ENCODE results near the gene KIF5B. TPM values are rescaled to one million over a fixed set of nuclear protein-coding genes. Genes with fewer than 3 reads are reported as not detected.

Gene KIF5B
- total and polyA plus RNA-seq, 7 donors = 42.6 to 270 (median 199) TPM

GRCh38 chr10:32084185-32084851 is 28.1 kb upstream of the KIF5B start:
- TF ChIP-seq EP300 (IDR thresholded peaks at IDR 0.05) (no peak), POLR2A (IDR thresholded peaks at IDR 0.05) (no peak), POLR2AphosphoS5 (IDR thresholded peaks at IDR 0.05) (no peak)
- TF ChIP-seq, protein P1, sequence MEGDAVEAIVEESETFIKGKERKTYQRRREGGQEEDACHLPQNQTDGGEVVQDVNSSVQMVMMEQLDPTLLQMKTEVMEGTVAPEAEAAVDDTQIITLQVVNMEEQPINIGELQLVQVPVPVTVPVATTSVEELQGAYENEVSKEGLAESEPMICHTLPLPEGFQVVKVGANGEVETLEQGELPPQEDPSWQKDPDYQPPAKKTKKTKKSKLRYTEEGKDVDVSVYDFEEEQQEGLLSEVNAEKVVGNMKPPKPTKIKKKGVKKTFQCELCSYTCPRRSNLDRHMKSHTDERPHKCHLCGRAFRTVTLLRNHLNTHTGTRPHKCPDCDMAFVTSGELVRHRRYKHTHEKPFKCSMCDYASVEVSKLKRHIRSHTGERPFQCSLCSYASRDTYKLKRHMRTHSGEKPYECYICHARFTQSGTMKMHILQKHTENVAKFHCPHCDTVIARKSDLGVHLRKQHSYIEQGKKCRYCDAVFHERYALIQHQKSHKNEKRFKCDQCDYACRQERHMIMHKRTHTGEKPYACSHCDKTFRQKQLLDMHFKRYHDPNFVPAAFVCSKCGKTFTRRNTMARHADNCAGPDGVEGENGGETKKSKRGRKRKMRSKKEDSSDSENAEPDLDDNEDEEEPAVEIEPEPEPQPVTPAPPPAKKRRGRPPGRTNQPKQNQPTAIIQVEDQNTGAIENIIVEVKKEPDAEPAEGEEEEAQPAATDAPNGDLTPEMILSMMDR (IDR thresholded peaks at IDR 0.05) = no peak
- Histone ChIP-seq H3K27ac (peak overlapping the region in 1 of 4 donors; percentile 4), H3K27me3 (no peaks in the 10 kb centered on the region), H3K4me3 (no peak overlapping the region), H3K4me1 (no peaks in the 10 kb centered on the region), H3K36me3 (no peaks in the 10 kb centered on the region), H3K9me3 (no peaks in the 10 kb centered on the region)
- intact Hi-C loops (cut with DNase I) = no loop called here
- 80 to 85% methylated on average over 6 of the region's 6 CpGs for WGBS, 2 donors
- DNase-seq = peak; percentile 69

GRCh38 chr10:32077896-32078485 is 21.8 kb upstream of the KIF5B start:
- intact Hi-C loops (cut with DNase I) = no loop called here
- H3K9me3 ChIP-seq = no peaks in the 10 kb centered on the region
- DNase-seq = peak; percentile 69
- H3K4me3 ChIP-seq = no peak overlapping the region
- peaks cover 0 to 18% (median 8%) of the 10 kb centered on the region in 4 donors for H3K4me1 ChIP-seq
- H3K36me3 ChIP-seq = no peaks in the 10 kb centered on the region
- 70 to 72% methylated on average over 6 of the region's 6 CpGs for WGBS, 2 donors
- TF ChIP-seq, protein P1 (IDR thresholded peaks at IDR 0.05) = no peak
- TF ChIP-seq POLR2AphosphoS5 (IDR thresholded peaks at IDR 0.05) (no peak), POLR2A (IDR thresholded peaks at IDR 0.05) (no peak), EP300 (IDR thresholded peaks at IDR 0.05) (no peak)
- no peak overlapping the region for H3K27ac ChIP-seq
- H3K27me3 ChIP-seq = no peaks in the 10 kb centered on the region

DNA sequence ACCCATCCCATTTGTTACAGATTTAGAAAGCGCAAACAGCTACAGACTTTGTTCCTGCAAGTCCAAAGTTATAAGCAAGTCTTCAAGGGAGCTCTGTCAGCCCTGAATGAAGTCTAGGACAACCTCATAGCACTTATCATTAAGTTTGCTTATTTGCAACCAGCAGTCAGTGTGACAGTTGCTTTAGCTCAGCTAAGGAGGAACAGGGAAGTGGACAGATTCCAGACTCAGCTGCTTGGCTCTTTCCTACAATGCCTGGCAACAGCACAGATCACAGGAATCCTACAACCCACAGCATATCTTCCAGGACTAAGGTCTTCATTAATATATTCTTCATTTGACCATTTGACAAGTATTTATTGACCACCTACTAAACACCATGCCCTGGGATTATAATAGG is 17.4 kb upstream of the KIF5B start:
- Histone ChIP-seq H3K27me3 (no peaks in the 10 kb centered on the region), H3K9me3 (no peaks in the 10 kb centered on the region), H3K27ac (no peak overlapping the region), H3K4me3 (no peak overlapping the region), H3K4me1 (peaks cover 0 to 30% (median 13%) of the 10 kb centered on the region in 4 donors), H3K36me3 (no peaks in the 10 kb centered on the region)
- intact Hi-C loops (cut with DNase I) = no loop called here
- WGBS, 2 donors = 89 to 96% methylated on average over 1 of the region's 1 CpG
- TF ChIP-seq POLR2AphosphoS5 (IDR thresholded peaks at IDR 0.05) (no peak), POLR2A (IDR thresholded peaks at IDR 0.05) (no peak), EP300 (IDR thresholded peaks at IDR 0.05) (no peak)
- TF ChIP-seq, protein P1 (IDR thresholded peaks at IDR 0.05) = no peak
- DNase-seq = no peak

DNA sequence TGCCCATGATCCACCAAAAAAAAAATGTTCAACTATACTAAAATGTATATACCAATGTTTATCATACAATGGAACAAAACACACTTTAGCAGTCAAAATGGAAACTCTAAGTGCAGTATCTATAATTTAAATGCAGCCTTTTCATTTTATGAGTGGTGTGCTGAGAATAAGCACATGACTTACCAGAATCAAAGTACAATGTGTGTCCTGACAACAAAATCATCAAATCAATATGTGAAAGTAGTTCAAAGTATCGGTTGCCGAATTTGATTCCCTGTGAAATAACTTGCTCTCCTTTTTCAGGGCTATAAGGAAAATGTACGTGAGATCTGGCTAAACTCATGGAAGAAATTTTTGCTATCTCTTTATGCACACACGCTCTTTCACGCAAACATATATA is 16.9 kb upstream of the KIF5B start:
- Histone ChIP-seq H3K4me3 (no peak overlapping the region), H3K36me3 (no peaks in the 10 kb centered on the region), H3K27ac (no peak overlapping the region), H3K27me3 (no peaks in the 10 kb centered on the region), H3K4me1 (peaks cover 0 to 29% (median 11%) of the 10 kb centered on the region in 4 donors), H3K9me3 (no peaks in the 10 kb centered on the region)
- intact Hi-C loops (cut with DNase I) = no loop called here
- 89 to 92% methylated on average over 5 of the region's 5 CpGs for WGBS, 2 donors
- no peak for TF ChIP-seq EP300 (IDR thresholded peaks at IDR 0.05)
- TF ChIP-seq POLR2A (IDR thresholded peaks at IDR 0.05) = no peak
- TF ChIP-seq, protein P1 (IDR thresholded peaks at IDR 0.05) = no peak
- no peak for TF ChIP-seq POLR2AphosphoS5 (IDR thresholded peaks at IDR 0.05)
- no peak for DNase-seq

Measured in sigmoid colon (tissue), 7 donors.